GM23248 (cell line): Measurements from ENCODE around the gene GSC.

Experiments
- EZH2 ChIP-seq: fragments of 200-600 bp; sonication (generic); IDR thresholded peaks from 2 replicates; pipeline ENCODE4 v1.6.1; 2018; ENCODE audit warnings: antibody characterized with exemption, mild to moderate bottlenecking; ENCODE audit not compliant: insufficient read depth, poor library complexity, severe bottlenecking
- EZH2phosphoT487 ChIP-seq: fragments of 200-600 bp; sonication (generic); IDR thresholded peaks from 2 replicates; pipeline ENCODE4 v1.6.1; 2018; ENCODE audit warnings: antibody characterized with exemption, moderate library complexity, mild to moderate bottlenecking, low read depth; ENCODE audit not compliant: insufficient read depth

- TF ChIP-seq EZH2 (no peak), EZH2phosphoT487 (no peak)
Measured at GRCh38 chr14:94773061-94773648, 3.2 kb upstream of the GSC start.
